HCT116 (cell line): ENCODE data around the gene HIVEP1. TPM values are rescaled to one million over a fixed set of nuclear protein-coding genes. Genes with fewer than 3 reads are reported as not detected.

Experiments
- total RNA-seq: library from RNA; stranded (reverse); gene quantifications from one replicate; pipeline ENCODE4 v1.2.1, GENCODE V29; 2021; ENCODE audit not compliant: unreplicated experiment

The HIVEP1 gene
- total RNA-seq, 1 experiment from 2014 or later, result 11.2 TPM

Other genes with a start within 250 kb of the HIVEP1 start
- gene ADTRP, start 233.5 kb upstream of the HIVEP1 start, total RNA-seq, result 0.86 TPM